PFSK-1 (cell line): Measurements from ENCODE around the gene ACTN4.

ENCODE experiments used
- FOXP2 ChIP-seq: optimal IDR thresholded peaks from 2 replicates; pipeline ENCODE3; 2011; ENCODE audit warnings: borderline replicate concordance, control low read depth, inconsistent platforms; ENCODE audit not compliant: insufficient read depth; ENCODE audit errors: extremely low read length, extremely low read depth
- POLR2AphosphoS5 ChIP-seq: IDR thresholded peaks from 2 replicates; pipeline ENCODE4 v1.6.1; 2012; ENCODE audit warnings: low read depth, mild to moderate bottlenecking, control low read depth, low read length, moderate library complexity
- TAF1 ChIP-seq: IDR thresholded peaks from 2 replicates; pipeline ENCODE4 v1.6.1; 2012; ENCODE audit warnings: low read length, control low read depth, borderline replicate concordance; ENCODE audit not compliant: insufficient read depth

DNA sequence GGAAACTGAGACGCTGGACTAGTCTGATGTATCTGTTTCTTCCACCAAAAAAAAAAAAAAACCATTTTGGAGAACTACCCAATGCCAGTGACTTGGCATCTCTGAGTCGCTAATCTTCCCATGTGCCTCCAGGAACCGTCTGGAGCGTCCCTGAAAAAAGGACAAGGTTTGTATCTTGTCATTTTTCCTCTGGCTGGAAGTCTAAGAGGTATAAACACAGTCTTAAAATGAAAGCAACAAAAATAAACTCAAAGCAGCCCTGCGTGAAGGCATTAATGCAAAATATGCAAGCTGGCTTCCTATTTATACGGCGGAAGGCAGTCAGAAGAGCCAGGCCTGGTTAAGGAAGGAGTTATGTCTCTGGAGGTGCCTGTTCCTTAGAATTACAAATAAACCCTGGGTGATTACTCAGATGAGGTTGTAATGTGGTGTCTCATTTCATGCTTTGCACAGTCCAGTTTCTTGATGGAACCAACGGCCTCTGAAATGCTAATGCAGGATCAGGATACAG is 20.3 kb downstream of the ACTN4 start:
- TF ChIP-seq FOXP2 = no peak
- TF ChIP-seq POLR2AphosphoS5 = no peak
- no peak for TF ChIP-seq TAF1
